Neural progenitor cell (in vitro differentiated cells): Measurements from ENCODE around the gene CCNY. TPM values are rescaled to one million over a fixed set of nuclear protein-coding genes. Genes with fewer than 3 reads are reported as not detected.
"Not testable (repeated sequence)": the region's sequence is repeated elsewhere in the genome, so short reads cannot be mapped to it uniquely, and the experiment has no call there.

Source experiments
- DNase-seq: peaks from one replicate; pipeline ENCODE4 v3.0.0-alpha.2; 2016; ENCODE audit warnings: low spot score
- H2AFZ ChIP-seq: fragments of 200-600 bp; sonication (generic); replicated peaks from 2 replicates; pipeline ENCODE4 v1.6.1; 2016; ENCODE audit warnings: antibody characterized with exemption
- H3F3A ChIP-seq: fragments of 200-600 bp; sonication (generic); 2 replicates; pipeline ENCODE4 v1.6.1; 2016; ENCODE audit warnings: antibody characterized with exemption, low read depth
- H3K27ac ChIP-seq: fragments of 200-600 bp; sonication (generic); 2 replicates; pipeline ENCODE4 v1.5.1; 2016; ENCODE audit warnings: mild to moderate bottlenecking
- H3K27me3 ChIP-seq: fragments of 200-600 bp; sonication (generic); 2 replicates; pipeline ENCODE4 v1.6.1; 2016; ENCODE audit warnings: mild to moderate bottlenecking, moderate library complexity
- H3K36me3 ChIP-seq: fragments of 200-600 bp; sonication (generic); 2 replicates; pipeline ENCODE4 v1.5.1; 2016
- H3K4me1 ChIP-seq: fragments of 200-600 bp; sonication (generic); 2 replicates; pipeline ENCODE4 v1.6.1; 2016; ENCODE audit warnings: mixed run types
- H3K4me2 ChIP-seq: fragments of 200-600 bp; sonication (generic); 2 replicates; pipeline ENCODE4 v1.6.1; 2016
- H3K4me3 ChIP-seq: fragments of 200-600 bp; sonication (generic); 2 replicates; pipeline ENCODE4 v1.5.1; 2016
- H3K79me2 ChIP-seq: fragments of 200-600 bp; sonication (generic); 2 replicates; pipeline ENCODE4 v1.6.1; 2016; ENCODE audit warnings: low read depth
- H3K9ac ChIP-seq: fragments of 200-600 bp; sonication (generic); 2 replicates; pipeline ENCODE4 v1.6.1; 2016
- H3K9me3 ChIP-seq: fragments of 200-600 bp; sonication (generic); 2 replicates; pipeline ENCODE4 v1.5.1; 2016; ENCODE audit warnings: low read depth
- H4K20me1 ChIP-seq: fragments of 200-600 bp; sonication (generic); 2 replicates; pipeline ENCODE4 v1.6.1; 2016; ENCODE audit warnings: low read depth
- H3K27ac Mint-ChIP-seq: 3 replicates; pipeline ENCODE4 v1.8.0; 2021; ENCODE audit warnings: mixed read lengths
- H3K27me3 Mint-ChIP-seq: 2 replicates; pipeline ENCODE4 v1.8.0; 2022; ENCODE audit warnings: low read depth, mild to moderate bottlenecking, inconsistent platforms, moderate library complexity, mixed read lengths; ENCODE audit not compliant: insufficient read depth
- H3K36me3 Mint-ChIP-seq: 3 replicates; pipeline ENCODE4 v1.8.0; 2021; ENCODE audit warnings: mixed read lengths
- H3K4me1 Mint-ChIP-seq: 3 replicates; pipeline ENCODE4 v1.8.0; 2021; ENCODE audit warnings: mixed read lengths
- H3K4me3 Mint-ChIP-seq: 3 replicates; pipeline ENCODE4 v1.8.0; 2021; ENCODE audit warnings: mild to moderate bottlenecking, moderate library complexity, mixed read lengths
- H3K9me3 Mint-ChIP-seq: 3 replicates; pipeline ENCODE4 v1.8.0; 2020; ENCODE audit warnings: mixed read lengths
- CTCF ChIP-seq: fragments of 200-600 bp; sonication (generic); IDR thresholded peaks from 2 replicates; pipeline ENCODE4 v1.5.1; 2017; ENCODE audit warnings: antibody characterized with exemption, mild to moderate bottlenecking
- EZH2 ChIP-seq: fragments of 200-600 bp; sonication (generic); IDR thresholded peaks from 2 replicates; pipeline ENCODE4 v1.6.1; 2017; ENCODE audit warnings: antibody characterized with exemption, mild to moderate bottlenecking, moderate library complexity
- EZH2phosphoT487 ChIP-seq: fragments of 200-600 bp; sonication (generic); IDR thresholded peaks from 2 replicates; pipeline ENCODE4 v1.6.1; 2017; ENCODE audit warnings: antibody characterized with exemption
- total RNA-seq: library from RNA; depleted of rRNA; stranded (reverse); fragments of >200 nt; gene quantifications from 2 replicates; pipeline ENCODE4 v1.2.3, GENCODE V29; 2015; ENCODE audit warnings: low replicate concordance

Gene CCNY
- total RNA-seq, 1 donor from 2014 or later, result 46.7 TPM

DNA sequence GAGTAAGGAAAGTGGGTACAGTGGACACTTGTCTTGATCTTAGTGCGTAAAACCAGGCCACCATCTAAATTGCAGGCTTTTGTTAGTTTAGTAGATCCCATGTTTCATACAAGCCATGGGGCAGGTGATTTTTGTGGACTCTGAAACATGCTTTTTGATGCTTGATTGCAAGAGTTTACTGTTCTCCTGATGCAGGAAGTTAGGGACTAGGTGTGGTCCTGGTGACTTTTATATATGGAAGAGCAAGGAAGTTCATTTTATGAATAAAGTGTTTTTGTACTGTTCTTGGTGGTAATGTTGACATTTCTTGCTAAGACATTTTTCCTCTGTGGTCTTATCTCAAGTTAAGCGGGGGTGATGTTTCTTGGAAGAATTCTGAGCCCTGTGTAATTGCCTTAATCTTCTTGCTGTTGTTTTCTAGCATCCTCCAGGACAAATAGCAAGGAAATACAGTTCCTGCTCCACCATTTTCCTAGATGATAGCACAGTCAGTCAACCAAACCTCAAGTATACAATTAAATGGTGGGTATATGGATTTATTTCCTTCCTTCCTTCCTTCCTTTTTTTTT lies 179.9 kb downstream of the CCNY start:
- peaks cover 5% of the 10 kb centered on the region for H3K36me3 Mint-ChIP-seq
- H3K36me3 ChIP-seq, result no peaks in the 10 kb centered on the region
- no peaks in the 10 kb centered on the region for H3K9me3 ChIP-seq
- H3K27me3 Mint-ChIP-seq, result no peaks in the 10 kb centered on the region
- TF ChIP-seq CTCF (no peak), EZH2phosphoT487 (no peak), EZH2 (no peak)
- no peaks in the 10 kb centered on the region for H4K20me1 ChIP-seq
- peaks cover 10% of the 10 kb centered on the region for H3K4me1 ChIP-seq
- peaks cover 23% of the 10 kb centered on the region for H3K79me2 ChIP-seq
- no peak overlapping the region for H3K27ac Mint-ChIP-seq
- no peak overlapping the region for H3K4me2 ChIP-seq
- no peak overlapping the region for H2AFZ ChIP-seq
- H3K4me3 Mint-ChIP-seq, result no peak overlapping the region
- no peak for DNase-seq
- no peaks in the 10 kb centered on the region for H3F3A ChIP-seq
- H3K4me1 Mint-ChIP-seq, result peaks cover 3% of the 10 kb centered on the region
- H3K9me3 Mint-ChIP-seq, result no peaks in the 10 kb centered on the region
- H3K27me3 ChIP-seq, result no peaks in the 10 kb centered on the region
- H3K9ac ChIP-seq, result no peak overlapping the region
- no peak overlapping the region for H3K4me3 ChIP-seq
- H3K27ac ChIP-seq, result no peak overlapping the region

DNA sequence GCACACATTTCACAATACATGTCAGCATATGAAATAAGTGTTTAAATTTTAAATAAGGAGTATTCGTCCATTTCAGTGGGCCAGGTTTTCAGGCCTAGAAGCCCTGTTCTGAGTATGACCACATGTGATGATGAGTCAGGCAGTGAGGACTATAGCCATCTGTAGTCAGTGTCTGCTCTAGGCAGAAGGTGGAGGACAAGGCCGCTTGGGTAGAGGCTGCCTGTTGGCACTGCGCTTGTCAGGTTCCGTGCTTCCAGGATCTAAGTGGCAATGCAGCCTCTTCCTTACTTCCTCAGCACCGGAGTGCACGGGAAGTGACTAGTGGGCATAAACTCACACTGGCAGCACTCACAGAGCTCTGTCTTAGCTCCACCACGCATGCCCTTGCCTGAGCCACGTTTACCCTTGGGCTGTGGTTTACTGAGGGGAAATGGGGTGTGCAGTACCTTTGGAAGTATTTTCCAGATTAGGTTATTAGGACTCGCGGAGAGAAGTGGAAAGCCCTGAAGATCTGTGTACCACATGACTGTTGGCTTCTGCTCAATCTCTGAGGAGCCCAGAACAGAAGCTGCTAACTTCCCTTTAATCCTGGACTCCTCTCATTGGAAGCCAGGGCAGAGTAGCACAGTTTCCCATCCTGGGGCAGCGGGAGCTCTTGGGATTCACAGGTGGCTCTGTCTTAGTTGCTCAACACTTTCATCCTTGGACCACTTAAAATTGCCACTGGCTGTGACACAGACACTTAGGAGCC lies 181.3 kb downstream of the CCNY start:
- H3K27me3 ChIP-seq, result no peaks in the 10 kb centered on the region
- H2AFZ ChIP-seq, result no peak overlapping the region
- Mint-ChIP-seq H3K4me1 (peaks cover 3% of the 10 kb centered on the region), H3K4me3 (no peak overlapping the region), H3K9me3 (no peaks in the 10 kb centered on the region), H3K27me3 (no peaks in the 10 kb centered on the region), H3K36me3 (peaks cover 12% of the 10 kb centered on the region), H3K27ac (no peak overlapping the region)
- no peak overlapping the region for H3K4me2 ChIP-seq
- DNase-seq, result no peak
- H3K4me3 ChIP-seq, result no peak overlapping the region
- no peaks in the 10 kb centered on the region for H3K9me3 ChIP-seq
- H3K79me2 ChIP-seq, result peaks cover 23% of the 10 kb centered on the region
- TF ChIP-seq EZH2phosphoT487, result no peak
- TF ChIP-seq EZH2, result no peak
- no peak for TF ChIP-seq CTCF
- H3K9ac ChIP-seq, result no peak overlapping the region
- no peak overlapping the region for H3K27ac ChIP-seq
- no peaks in the 10 kb centered on the region for H3F3A ChIP-seq
- no peaks in the 10 kb centered on the region for H3K36me3 ChIP-seq
- H4K20me1 ChIP-seq, result no peaks in the 10 kb centered on the region
- peaks cover 10% of the 10 kb centered on the region for H3K4me1 ChIP-seq

DNA sequence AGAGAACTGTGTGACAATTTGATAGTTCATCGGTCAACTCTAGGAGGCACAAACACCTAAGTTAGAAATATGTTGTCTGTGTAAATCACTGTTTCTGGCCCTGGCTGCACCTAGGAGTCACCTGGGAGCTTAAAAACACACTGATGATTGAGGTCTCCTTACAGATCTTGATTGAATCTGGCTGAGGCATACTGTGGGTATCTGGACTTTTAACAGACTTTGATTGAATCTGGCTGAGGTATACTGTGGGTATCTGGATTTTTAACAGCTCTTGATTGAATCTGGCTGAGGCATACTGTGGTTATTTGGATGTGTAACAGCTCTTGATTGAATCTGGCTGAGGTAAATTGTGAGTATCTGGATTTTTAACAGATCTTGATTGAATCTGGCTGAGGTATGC lies 181.9 kb downstream of the CCNY start:
- not testable (repeated sequence) for H3K27me3 Mint-ChIP-seq, H3K4me2 ChIP-seq, H3K9me3 Mint-ChIP-seq, H3K27ac ChIP-seq, H4K20me1 ChIP-seq, H3K4me3 Mint-ChIP-seq, H2AFZ ChIP-seq, H3K4me3 ChIP-seq, H3K9ac ChIP-seq, H3K4me1 Mint-ChIP-seq, H3K36me3 ChIP-seq, H3K27me3 ChIP-seq, H3F3A ChIP-seq, H3K27ac Mint-ChIP-seq, H3K4me1 ChIP-seq, H3K9me3 ChIP-seq, DNase-seq
- H3K79me2 ChIP-seq, result peaks cover 23% of the 10 kb centered on the region
- H3K36me3 Mint-ChIP-seq, result peaks cover 10% of the 10 kb centered on the region

DNA sequence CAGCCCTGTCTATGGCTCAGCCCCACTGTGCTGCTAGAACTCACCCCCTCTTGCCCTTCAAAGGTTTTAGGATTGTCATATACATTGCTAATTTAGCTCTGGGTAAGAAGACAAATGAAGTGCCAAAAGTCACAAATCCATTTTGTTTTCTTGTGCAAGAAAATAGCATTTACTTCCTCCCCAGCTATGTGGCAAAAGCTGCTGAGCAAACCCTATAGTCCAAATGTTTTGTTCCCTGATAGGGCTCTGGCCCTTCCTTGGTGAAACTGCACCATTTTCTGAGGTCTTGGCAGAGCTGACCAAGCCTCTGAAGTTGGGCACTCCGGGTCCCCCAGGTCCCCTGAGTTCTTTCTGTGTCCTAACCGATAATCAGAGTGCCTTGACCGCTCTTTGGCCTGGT lies 184.7 kb downstream of the CCNY start:
- Histone ChIP-seq H3K27ac (no peak overlapping the region), H3K9me3 (no peaks in the 10 kb centered on the region), H2AFZ (no peak overlapping the region), H3K9ac (no peak overlapping the region), H3K27me3 (no peaks in the 10 kb centered on the region), H3K36me3 (no peaks in the 10 kb centered on the region), H4K20me1 (no peaks in the 10 kb centered on the region), H3K4me1 (peaks cover 10% of the 10 kb centered on the region), H3K4me2 (no peak overlapping the region), H3F3A (no peaks in the 10 kb centered on the region), H3K79me2 (peaks cover 15% of the 10 kb centered on the region), H3K4me3 (no peak overlapping the region)
- Mint-ChIP-seq H3K27ac (no peak overlapping the region), H3K27me3 (no peaks in the 10 kb centered on the region), H3K4me1 (peaks cover 3% of the 10 kb centered on the region), H3K4me3 (no peak overlapping the region), H3K9me3 (no peaks in the 10 kb centered on the region), H3K36me3 (peaks cover 10% of the 10 kb centered on the region)
- TF ChIP-seq EZH2phosphoT487 (no peak), CTCF (no peak), EZH2 (no peak)
- no peak for DNase-seq
